Choroid plexus epithelial cell (primary cell): Measurements from ENCODE around the gene RPH3AL.

Experiments
- DNase-seq: peaks from one replicate; pipeline ENCODE4 v3.0.0-alpha.2; 2010; ENCODE audit warnings: low read depth
- H3K4me3 ChIP-seq: 2 replicates; pipeline ENCODE4 v1.5.1; 2011; ENCODE audit warnings: low read depth, mild to moderate bottlenecking, control low read depth, low read length, moderate library complexity
- CTCF ChIP-seq: conservative IDR thresholded peaks from 2 replicates; pipeline ENCODE4 v1.5.1; 2011; ENCODE audit warnings: low read depth, mild to moderate bottlenecking, control low read depth, inconsistent platforms, low read length, moderate library complexity

RPH3AL gene

GRCh38 chr17:253091-253846, 99.3 kb downstream of the RPH3AL start:
- TF ChIP-seq CTCF: no peak
- H3K4me3 ChIP-seq: no peak overlapping the region
- no peak for DNase-seq

- no peak overlapping the region for H3K4me3 ChIP-seq
- TF ChIP-seq CTCF: no peak
- no peak for DNase-seq
These were observed 100.2 kb downstream of the RPH3AL start for GRCh38 chr17:252456-252855.

- no peak for TF ChIP-seq CTCF
- no peak for DNase-seq
These were observed 101.1 kb downstream of the RPH3AL start for GRCh38 chr17:251531-251930.

GRCh38 chr17:250487-251300, 101.9 kb downstream of the RPH3AL start:
- DNase-seq: no peak
- TF ChIP-seq CTCF: no peak
- no peak overlapping the region for H3K4me3 ChIP-seq

More at GRCh38 chr17:251531-251930, 101.1 kb downstream of the RPH3AL start:
- H3K4me3 ChIP-seq: no peak overlapping the region

GRCh38 chr17:249236-249993, 103.2 kb downstream of the RPH3AL start:
- DNase-seq: no peak
- TF ChIP-seq CTCF: no peak
- H3K4me3 ChIP-seq: no peak overlapping the region

- TF ChIP-seq CTCF: no peak
- H3K4me3 ChIP-seq: no peak overlapping the region
- DNase-seq: no peak
These were observed 104.0 kb downstream of the RPH3AL start for GRCh38 chr17:248337-249235.
